H1 (cell line): Measurements from ENCODE around the gene AIFM3. TPM values are rescaled to one million over a fixed set of nuclear protein-coding genes. Genes with fewer than 3 reads are reported as not detected.

Experiments used
- CTCF ChIA-PET: fragments of 300-600 bp; sonication (Branson Sonifier 250); formaldehyde crosslinking; loops from one replicate; lab custom pipeline; 2021; ENCODE audit not compliant: partially characterized antibody; lab: Charles Lee
- POLR2A ChIA-PET: fragments of 300-600 bp; sonication (Branson Sonifier 250); formaldehyde crosslinking; loops from one replicate; lab custom pipeline; 2021; ENCODE audit warnings: inconsistent platforms; ENCODE audit not compliant: partially characterized antibody; lab: Charles Lee
- DNase-seq, 2 experiments: peaks; one replicate each; pipeline versions ENCODE4 v3.0.0 to v3.0.0-alpha.2; 2010 to 2022; ENCODE audit warnings: low spot score in 2 of 2, low read depth in 1 of 2, mixed read lengths in 1 of 2
- FAIRE-seq: peaks from 2 replicates; lab custom pipeline; 2011; peaks lifted over from hg19 to GRCh38; lab: Jason Lieb, UNC
- H2AFZ ChIP-seq: 2 replicates; pipeline ENCODE4 v1.8.1; 2012; ENCODE audit warnings: low read length, inconsistent platforms
- H2AK5ac ChIP-seq: 2 replicates; pipeline ENCODE4 v1.6.1; 2013; ENCODE audit warnings: low read depth, low read length
- H2BK120ac ChIP-seq: replicated peaks from 2 replicates; pipeline ENCODE3; 2013; ENCODE audit warnings: low read depth, low read length, inconsistent platforms
- H2BK12ac ChIP-seq: 2 replicates; pipeline ENCODE4 v1.6.1; 2013; ENCODE audit warnings: low read depth, low read length
- H2BK15ac ChIP-seq: 2 replicates; pipeline ENCODE4 v1.6.1; 2013; ENCODE audit warnings: low read length
- H2BK20ac ChIP-seq: 2 replicates; pipeline ENCODE4 v1.6.1; 2013; ENCODE audit warnings: low read length
- H2BK5ac ChIP-seq: 2 replicates; pipeline ENCODE4 v1.6.1; 2013; ENCODE audit warnings: low read depth, low read length
- H3K14ac ChIP-seq: 2 replicates; pipeline ENCODE4 v1.6.1; 2013; ENCODE audit warnings: inconsistent platforms; ENCODE audit not compliant: insufficient read length
- H3K18ac ChIP-seq: 2 replicates; pipeline ENCODE4 v1.6.1; 2013; ENCODE audit warnings: low read length; ENCODE audit errors: extremely low read depth
- H3K23ac ChIP-seq: 2 replicates; pipeline ENCODE4 v1.6.1; 2013; ENCODE audit warnings: inconsistent platforms; ENCODE audit not compliant: insufficient read length
- H3K23me2 ChIP-seq: 2 replicates; pipeline ENCODE4 v1.6.1; 2013; ENCODE audit warnings: low read depth, low read length
- H3K27ac ChIP-seq: 2 replicates; pipeline ENCODE4 v1.6.1; 2011; ENCODE audit warnings: low read depth, low read length, inconsistent platforms
- H3K27me3 ChIP-seq, 4 experiments: replicated peaks in 1 of 4; 1 replicate in 1 of 4; 2 replicates in 3 of 4; pipeline versions ENCODE4 v1.6.1 to v1.8.1; 2011 to 2013; ENCODE audit warnings: low read length in 3 of 4, mild to moderate bottlenecking in 3 of 4, inconsistent platforms in 2 of 4, mixed read lengths in 2 of 4, moderate library complexity in 1 of 4; ENCODE audit not compliant: control insufficient read depth in 3 of 4, insufficient read depth in 3 of 4; ENCODE audit errors: extremely low read depth in 1 of 4
- H3K36me3 ChIP-seq, 4 experiments: 2 replicates each; pipeline versions ENCODE4 v1.6.1 to v1.8.1; 2011 to 2013; ENCODE audit warnings: mild to moderate bottlenecking in 4 of 4, low read length in 3 of 4, moderate library complexity in 2 of 4, control low read depth in 1 of 4, inconsistent platforms in 1 of 4; ENCODE audit not compliant: insufficient read depth in 4 of 4, control insufficient read depth in 2 of 4
- H3K4ac ChIP-seq: replicated peaks from 2 replicates; pipeline ENCODE3; 2013; ENCODE audit warnings: low read length, low read depth, mixed read lengths, inconsistent platforms; ENCODE audit not compliant: insufficient read length
- H3K4me1 ChIP-seq, 4 experiments: replicated peaks in 1 of 4; 1 replicate in 1 of 4; 2 replicates in 3 of 4; pipeline versions ENCODE4 v1.6.1 to v1.8.1; 2011 to 2013; ENCODE audit warnings: low read length in 3 of 4, inconsistent platforms in 2 of 4, mixed read lengths in 1 of 4; ENCODE audit not compliant: insufficient read depth in 4 of 4, control insufficient read depth in 3 of 4
- H3K4me2 ChIP-seq, 2 experiments: 2 replicates each; pipeline versions ENCODE4 v1.6.1 to v1.8.1; 2011 to 2013; ENCODE audit warnings: low read depth in 2 of 2, low read length in 2 of 2, control low read depth in 1 of 2, inconsistent platforms in 1 of 2, mild to moderate bottlenecking in 1 of 2; ENCODE audit not compliant: insufficient read depth in 1 of 2
- H3K4me3 ChIP-seq, 4 experiments: fragments of 200-600, 300-600 bp in 1 of 4; sonication (generic), shearing (Covaris generic), sonication (Bioruptor Twin) in 1 of 4; 2 replicates each; pipeline versions ENCODE4 v1.5.1 to v1.8.1; 2011 to 2016; ENCODE audit warnings: low read length in 4 of 4, low read depth in 3 of 4, control low read depth in 2 of 4, inconsistent platforms in 2 of 4, mild to moderate bottlenecking in 2 of 4, mixed read lengths in 1 of 4, moderate library complexity in 1 of 4; ENCODE audit not compliant: insufficient read depth in 2 of 4; ENCODE audit errors: extremely low read depth in 1 of 4
- H3K56ac ChIP-seq: replicated peaks from 2 replicates; pipeline ENCODE3; 2013; ENCODE audit warnings: low read depth, mild to moderate bottlenecking, mixed read lengths, low read length, inconsistent platforms; ENCODE audit not compliant: insufficient read length
- H3K79me1 ChIP-seq: 2 replicates; pipeline ENCODE4 v1.6.1; 2013; ENCODE audit warnings: low read depth, low read length, control low read depth
- H3K79me2 ChIP-seq, 2 experiments: 2 replicates each; pipeline versions ENCODE4 v1.6.1 to v1.8.1; 2012 to 2013; ENCODE audit warnings: low read length in 2 of 2, mild to moderate bottlenecking in 2 of 2, inconsistent platforms in 1 of 2; ENCODE audit not compliant: insufficient read depth in 2 of 2, control insufficient read depth in 1 of 2
- H3K9ac ChIP-seq, 4 experiments: replicated peaks in 1 of 4; 1 replicate in 1 of 4; 2 replicates in 3 of 4; pipeline versions ENCODE4 v1.6.1 to v1.8.1; 2011 to 2013; ENCODE audit warnings: low read depth in 3 of 4, low read length in 3 of 4, control low read depth in 2 of 4, mild to moderate bottlenecking in 2 of 4, moderate library complexity in 2 of 4, inconsistent platforms in 1 of 4; ENCODE audit errors: extremely low read depth in 1 of 4
- H3K9me3 ChIP-seq, 2 experiments: 2 replicates each; pipeline versions ENCODE4 v1.6.1 to v1.8.1; 2012 to 2013; ENCODE audit warnings: mild to moderate bottlenecking in 2 of 2, moderate library complexity in 2 of 2, control low read depth in 1 of 2, inconsistent platforms in 1 of 2, low read depth in 1 of 2, low read length in 1 of 2, mixed read lengths in 1 of 2; ENCODE audit not compliant: insufficient read depth in 2 of 2
- H4K20me1 ChIP-seq, 2 experiments: replicated peaks in 1 of 2; 2 replicates each; pipeline versions ENCODE3 to v1.8.1; 2011 to 2013; ENCODE audit warnings: inconsistent platforms in 2 of 2, low read length in 2 of 2, mild to moderate bottlenecking in 1 of 2; ENCODE audit not compliant: insufficient read depth in 2 of 2, control insufficient read depth in 1 of 2
- H4K5ac ChIP-seq: 2 replicates; pipeline ENCODE4 v1.6.1; 2013; ENCODE audit warnings: low read length, low read depth, mixed read lengths, inconsistent platforms; ENCODE audit not compliant: insufficient read length
- H4K8ac ChIP-seq: 2 replicates; pipeline ENCODE4 v1.8.0; 2013; ENCODE audit warnings: mild to moderate bottlenecking, moderate library complexity, low read length, inconsistent platforms; ENCODE audit not compliant: insufficient read depth; ENCODE audit errors: extremely low read depth
- H4K91ac ChIP-seq: replicated peaks from 2 replicates; pipeline ENCODE3; 2013; ENCODE audit warnings: low read length, mixed read lengths, inconsistent platforms; ENCODE audit not compliant: insufficient read length
- CHD1 ChIP-seq: IDR thresholded peaks from 2 replicates; pipeline ENCODE4 v1.6.1; 2012; ENCODE audit warnings: low read depth, low read length, improper control_type of control experiment
- JUN ChIP-seq: IDR thresholded peaks from 2 replicates; pipeline ENCODE4 v1.6.1; 2011; ENCODE audit warnings: low read depth, mild to moderate bottlenecking, improper control_type of control experiment, low read length
- KDM1A ChIP-seq: fragments of 200-600, 300-600 bp; sonication (generic); IDR thresholded peaks from 2 replicates; pipeline ENCODE4 v1.7.1; 2016; ENCODE audit warnings: mild to moderate bottlenecking, low read length, borderline replicate concordance
- RAD21 ChIP-seq, 2 experiments: IDR thresholded peaks in 1 of 2; conservative IDR thresholded peaks in 1 of 2; 2 replicates each; pipeline ENCODE4 v1.6.1; 2011; ENCODE audit warnings: low read depth in 2 of 2, low read length in 2 of 2, improper control_type of control experiment in 1 of 2, inconsistent platforms in 1 of 2, mild to moderate bottlenecking in 1 of 2, moderate library complexity in 1 of 2
- SUZ12 ChIP-seq: fragments of 200-600 bp; sonication (generic); IDR thresholded peaks from 2 replicates; pipeline ENCODE4 v1.6.1; 2012; ENCODE audit warnings: mild to moderate bottlenecking, inconsistent platforms, low read length, moderate library complexity, mixed read lengths
- TAF7 ChIP-seq: optimal IDR thresholded peaks from 2 replicates; pipeline ENCODE3; 2011; ENCODE audit warnings: low read depth, mild to moderate bottlenecking, inconsistent platforms, low read length, moderate library complexity, borderline replicate concordance
- TCF12 ChIP-seq: IDR thresholded peaks from 2 replicates; pipeline ENCODE4 v1.6.1; 2011; ENCODE audit warnings: low read depth, mild to moderate bottlenecking, low read length
- WGBS, 2 experiments: shearing (Covaris generic) in 1 of 2; methylation state at CpG; one replicate each; pipeline versions ENCODE4 v1.1.6 to v1.1.7; 2013 to 2015; ENCODE audit warnings: low lambda C conversion rate in 2 of 2, mixed read lengths in 2 of 2, inconsistent platforms in 1 of 2, low coverage in 1 of 2, missing lambda C conversion rate in 1 of 2; ENCODE audit not compliant: insufficient replicate concordance in 2 of 2, insufficient coverage in 1 of 2, insufficient read length in 1 of 2; ENCODE audit errors: extremely low coverage in 1 of 2, missing lambda C conversion rate in 1 of 2; 5-methylcytosine and 5-hydroxymethylcytosine counted together
- polyA plus RNA-seq, 7 experiments: library from polyadenylated mRNA; depleted of rRNA in 3 of 7; stranded (reverse) in 5 of 7; unstranded in 2 of 7; fragments of >200 nt in 5 of 7; fragments of 200-250 nt in 2 of 7; gene quantifications; 1 replicate in 5 of 7; 2 replicates in 1 of 7; 4 replicates in 1 of 7; pipeline versions ENCODE4 v1.2.1 to v1.2.3, GENCODE V29; 2011 to 2013; ENCODE audit warnings: missing spikeins in 2 of 7, mixed read lengths in 2 of 7
- total RNA-seq: library from RNA; stranded (reverse); fragmentation: NEBNext Ultra II Directional; extraction: Animal tissue kit (Norgen Biotek cat#: 25700); gene quantifications from 2 replicates; pipeline ENCODE4 v1.2.1, GENCODE V29; 2021
- TF ChIP-seq, protein P1 (sequence below), 3 experiments: IDR thresholded peaks; 1 replicate in 2 of 3; 2 replicates in 1 of 3; pipeline versions ENCODE4 v1.5.1 to v1.6.1; 2011; ENCODE audit warnings: low read length in 3 of 3, mild to moderate bottlenecking in 3 of 3, inconsistent platforms in 2 of 3, low read depth in 1 of 3, moderate library complexity in 1 of 3; ENCODE audit not compliant: insufficient read depth in 1 of 3; ENCODE audit errors: control extremely low read depth in 1 of 3

Gene AIFM3
- total and polyA plus RNA-seq, 2 of the 8 experiments (the other 6 are each of a cell fraction or from before 2014, with no cell fraction given), result 0.86 to 1.4 TPM

DNA sequence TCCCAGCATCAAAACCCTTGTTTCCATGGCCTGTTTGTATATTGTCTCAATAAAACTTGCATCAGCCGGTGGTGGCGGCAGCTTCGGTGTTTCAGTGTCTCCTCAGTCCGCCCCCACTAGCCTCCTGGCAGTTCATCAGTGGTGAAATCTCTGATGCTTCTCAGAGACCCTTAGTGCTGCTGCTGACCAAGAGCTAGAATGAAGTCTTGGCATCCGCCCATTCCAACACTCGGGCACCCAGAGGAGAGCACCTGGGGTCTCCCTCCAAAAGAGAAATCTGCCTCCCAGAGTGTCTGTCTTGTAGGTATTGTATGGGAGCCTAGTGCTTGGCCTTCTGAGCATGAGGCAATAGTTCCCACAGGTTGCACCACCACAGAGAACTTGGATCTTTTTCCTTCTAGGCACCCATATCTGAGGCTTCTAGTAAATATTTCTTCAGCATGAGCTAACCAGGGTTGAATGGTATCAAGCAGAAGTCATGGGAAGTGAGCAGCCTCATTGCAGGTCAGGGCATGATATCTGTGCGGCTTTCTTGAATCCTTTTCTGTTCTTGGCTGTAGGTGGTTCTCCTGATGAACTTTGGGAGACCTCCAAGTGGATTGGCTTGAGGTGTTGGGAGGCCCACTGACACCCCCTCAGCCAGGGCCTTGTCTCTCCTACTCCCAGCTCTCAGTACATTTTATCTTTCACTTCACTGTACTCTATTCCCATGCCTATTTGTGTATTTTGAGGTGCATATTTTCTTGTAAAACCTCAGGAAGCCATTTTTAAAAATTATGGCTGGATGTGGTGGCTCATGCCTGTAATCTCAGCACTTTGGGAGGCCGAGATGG, 13.2 kb upstream of the AIFM3 start:
- Histone ChIP-seq H3K23ac (no peak overlapping the region), H3K4me1 (peaks cover 0 to 6% (median 4%) of the 10 kb centered on the region in 4 experiments; a peak in 6 of 7 replicates), H3K79me2 (peaks cover 0 to 35% of the 10 kb centered on the region in 2 experiments; a peak in 2 of 4 replicates), H2BK12ac (no peak overlapping the region), H3K9ac (no peak overlapping the region), H2AFZ (no peak overlapping the region), H3K36me3 (peaks cover 8 to 39% (median 28%) of the 10 kb centered on the region in 4 experiments; a peak in 7 of 8 replicates), H3K79me1 (peaks cover 12% of the 10 kb centered on the region), H4K20me1 (peaks cover 7 to 37% of the 10 kb centered on the region in 2 experiments), H3K4ac (no peak overlapping the region), H4K5ac (no peak overlapping the region), H3K27me3 (peaks cover 0 to 7% (median 3%) of the 10 kb centered on the region in 4 experiments; a peak in 4 of 7 replicates), H3K18ac (no peak overlapping the region), H2BK15ac (no peak overlapping the region), H2BK20ac (no peak overlapping the region), H3K14ac (no peak overlapping the region), H4K8ac (no peak overlapping the region), H3K23me2 (peaks cover 12% of the 10 kb centered on the region), H2BK120ac (no peak overlapping the region), H3K4me3 (no peak overlapping the region), H3K9me3 (no peaks in the 10 kb centered on the region), H3K4me2 (no peak overlapping the region), H3K27ac (no peak overlapping the region), H2AK5ac (no peak overlapping the region), H4K91ac (no peak overlapping the region), H2BK5ac (no peak overlapping the region), H3K56ac (no peak overlapping the region)
- DNase-seq, result no peak
- 91% methylated on average over 8 of the region's 8 CpGs; no CpG with 5 or more reads in 1 of the 2 experiments for WGBS, 2 experiments
- no peak for FAIRE-seq
- CTCF ChIA-PET, result interaction anchor here (0.6 to 13.5 kb wide), 8 partner anchors 9 to 160 kb away, joined by 3 to 115 read pairs (median 4); partner anchors contain the start of gene AIFM3
- POLR2A ChIA-PET, result interaction anchor here (1.2 kb wide), 1 partner anchor 55 kb away, joined by 3 read pairs; no protein-coding TSS in a partner anchor
- no peak for TF ChIP-seq CHD1
- no peak for TF ChIP-seq SUZ12
- TF ChIP-seq, protein P1, sequence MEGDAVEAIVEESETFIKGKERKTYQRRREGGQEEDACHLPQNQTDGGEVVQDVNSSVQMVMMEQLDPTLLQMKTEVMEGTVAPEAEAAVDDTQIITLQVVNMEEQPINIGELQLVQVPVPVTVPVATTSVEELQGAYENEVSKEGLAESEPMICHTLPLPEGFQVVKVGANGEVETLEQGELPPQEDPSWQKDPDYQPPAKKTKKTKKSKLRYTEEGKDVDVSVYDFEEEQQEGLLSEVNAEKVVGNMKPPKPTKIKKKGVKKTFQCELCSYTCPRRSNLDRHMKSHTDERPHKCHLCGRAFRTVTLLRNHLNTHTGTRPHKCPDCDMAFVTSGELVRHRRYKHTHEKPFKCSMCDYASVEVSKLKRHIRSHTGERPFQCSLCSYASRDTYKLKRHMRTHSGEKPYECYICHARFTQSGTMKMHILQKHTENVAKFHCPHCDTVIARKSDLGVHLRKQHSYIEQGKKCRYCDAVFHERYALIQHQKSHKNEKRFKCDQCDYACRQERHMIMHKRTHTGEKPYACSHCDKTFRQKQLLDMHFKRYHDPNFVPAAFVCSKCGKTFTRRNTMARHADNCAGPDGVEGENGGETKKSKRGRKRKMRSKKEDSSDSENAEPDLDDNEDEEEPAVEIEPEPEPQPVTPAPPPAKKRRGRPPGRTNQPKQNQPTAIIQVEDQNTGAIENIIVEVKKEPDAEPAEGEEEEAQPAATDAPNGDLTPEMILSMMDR (IDR thresholded peaks at IDR 0.05; ENCODE audit: control extremely low read depth in 1 of 3, insufficient read depth in 1 of 3, low read depth in 1 of 3, low read length in 3 of 3), result no peak
- no peak for TF ChIP-seq JUN
- TF ChIP-seq KDM1A, result no peak
- no peak for TF ChIP-seq RAD21 (IDR thresholded peaks at IDR 0.05 in 1 of 2, conservative IDR thresholded peaks at IDR 0.05 in 1 of 2; ENCODE audit: low read depth in 2 of 2, low read length in 2 of 2)
- TF ChIP-seq TAF7, result no peak
- no peak for TF ChIP-seq TCF12
